Measurements from ENCODE around the gene MTUS2.

- TF ChIP-seq CTCF (IDR thresholded peaks at IDR 0.05; ENCODE audit: insufficient read depth, low read length, poor library complexity, severe bottlenecking) = no peak
- TF ChIP-seq EZH2phosphoT487 (conservative IDR thresholded peaks at IDR 0.05; ENCODE audit: low read length) = no peak
Observed at GRCh38 chr13:29523199-29523961, 703.2 kb downstream of the MTUS2 start.

Measured in SU-DHL-6 (cell line).